Stimulated activated CD8-positive, alpha-beta memory T cell treated with anti-CD3 and anti-CD28 coated beads, Interleukin-12 subunit alpha, Interleukin-12 subunit beta, amount 100 ng/mL, for 24 hours (primary cell): Measurements from ENCODE around the gene ZNF281.
"Not testable (repeated sequence)": the region's sequence is repeated elsewhere in the genome, so short reads cannot be mapped to it uniquely, and the experiment has no call there.

Source experiments
- DNase-seq: peaks from one replicate; pipeline ENCODE4 v3.0.0-alpha.2; 2020; ENCODE audit errors: extremely low read depth

The ZNF281 gene

DNA sequence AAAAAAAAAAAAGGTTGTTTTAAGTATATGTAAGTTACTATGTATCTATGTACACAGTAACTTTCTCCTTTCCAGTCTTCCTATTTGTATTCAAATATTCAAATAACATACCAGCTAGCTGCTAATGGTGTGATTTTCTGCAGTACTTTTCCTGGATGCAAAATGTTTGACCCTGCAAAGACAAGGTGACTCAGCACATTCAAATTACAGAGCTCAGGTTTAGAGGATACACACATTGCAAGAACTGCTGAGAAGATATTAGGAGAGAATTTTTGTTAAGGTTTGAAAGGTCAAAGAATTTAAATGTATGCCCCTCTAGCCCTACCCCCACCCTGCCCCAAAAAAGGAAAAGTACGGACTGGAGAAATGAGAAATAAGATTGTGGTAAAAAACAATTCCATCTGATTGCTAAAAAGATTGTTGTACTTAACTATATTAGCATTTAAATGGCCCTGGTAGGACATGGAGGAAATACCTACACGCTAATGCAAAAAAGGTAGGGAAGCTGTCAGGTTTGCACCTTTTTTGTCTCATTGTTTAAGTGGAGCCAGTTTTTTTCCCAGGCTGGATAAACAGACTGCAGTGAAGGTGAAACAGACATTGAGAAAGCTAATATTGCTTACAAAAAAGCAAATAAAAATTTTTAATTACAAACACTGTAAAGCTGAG lies 45.6 kb downstream of the ZNF281 start:
- no peak for DNase-seq

DNA sequence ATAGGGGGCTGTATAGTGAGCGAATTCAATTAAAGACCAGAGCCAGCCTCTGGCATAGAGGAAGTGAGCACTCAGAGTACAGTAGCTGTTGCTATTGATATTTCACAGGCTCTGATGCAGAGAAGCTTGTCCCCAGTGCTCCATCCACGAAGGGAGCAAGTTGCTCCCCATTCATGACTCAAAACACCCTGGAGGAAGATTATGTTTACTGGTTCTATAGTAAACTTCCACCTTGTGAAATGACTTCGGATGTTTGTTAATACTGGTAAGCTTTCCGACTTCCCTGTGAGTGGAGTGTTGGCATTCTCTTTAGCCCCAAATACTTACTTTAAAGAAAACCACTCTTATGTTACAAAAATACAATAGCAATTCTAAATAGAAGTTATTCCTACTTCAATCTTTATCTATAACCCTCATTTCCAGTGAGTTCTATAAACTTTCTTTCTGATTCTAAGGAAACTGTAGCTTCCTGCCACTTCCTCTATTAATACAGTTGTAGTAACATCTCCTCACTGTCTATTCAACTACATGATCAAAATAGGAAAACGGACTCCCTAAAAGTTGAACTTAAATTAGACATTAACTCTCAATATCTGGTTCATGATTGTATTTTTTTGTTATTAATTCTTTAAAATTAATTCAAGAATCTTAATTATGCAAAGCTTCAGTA lies 46.4 kb downstream of the ZNF281 start:
- no peak for DNase-seq

DNA sequence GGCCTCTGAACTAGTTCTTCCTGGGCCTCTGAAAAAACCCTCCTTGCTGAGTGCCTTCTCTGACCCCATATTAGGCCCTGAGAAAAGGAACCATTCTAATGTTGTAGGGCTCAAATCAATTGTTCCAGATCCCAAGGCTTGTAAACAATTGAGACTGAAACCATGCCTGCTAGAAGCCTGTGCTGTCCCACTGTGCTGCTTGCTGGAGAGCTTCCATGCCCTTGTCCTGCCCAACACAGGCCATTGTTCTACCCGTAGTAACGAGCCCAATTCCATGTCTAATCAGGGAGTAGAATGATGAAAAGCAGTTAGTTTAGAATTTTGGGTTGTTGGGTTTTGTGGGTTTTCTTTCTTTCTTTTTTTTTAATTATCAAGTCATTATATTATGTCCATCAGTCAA lies 47.4 kb downstream of the ZNF281 start:
- DNase-seq = no peak

DNA sequence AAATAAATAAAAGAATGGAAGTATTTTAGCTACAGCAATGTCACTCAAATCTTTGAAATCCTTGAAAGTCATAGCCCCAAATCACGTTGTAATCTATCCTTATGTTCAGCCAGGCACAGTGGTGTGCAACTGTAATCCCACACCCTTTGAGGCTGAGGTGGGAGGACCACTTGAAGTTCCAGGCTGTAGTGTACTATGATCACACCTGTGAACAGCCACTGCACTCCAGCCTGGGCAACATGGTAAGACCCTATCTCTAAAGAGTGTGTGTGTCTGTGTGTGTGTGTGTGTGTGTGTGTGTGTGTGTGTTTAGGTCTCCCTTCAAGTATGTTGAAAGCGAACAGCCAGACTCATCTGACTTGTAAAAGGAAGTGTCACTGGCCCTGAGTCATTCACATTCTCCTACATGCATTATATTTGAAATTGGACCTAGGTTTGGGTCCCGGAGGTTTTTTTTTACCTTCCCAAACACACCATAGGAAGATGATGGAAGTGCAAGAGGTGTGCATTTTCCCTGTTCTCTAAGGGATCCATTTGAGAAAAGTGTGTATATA lies 50.1 kb downstream of the ZNF281 start:
- DNase-seq = no peak

DNA sequence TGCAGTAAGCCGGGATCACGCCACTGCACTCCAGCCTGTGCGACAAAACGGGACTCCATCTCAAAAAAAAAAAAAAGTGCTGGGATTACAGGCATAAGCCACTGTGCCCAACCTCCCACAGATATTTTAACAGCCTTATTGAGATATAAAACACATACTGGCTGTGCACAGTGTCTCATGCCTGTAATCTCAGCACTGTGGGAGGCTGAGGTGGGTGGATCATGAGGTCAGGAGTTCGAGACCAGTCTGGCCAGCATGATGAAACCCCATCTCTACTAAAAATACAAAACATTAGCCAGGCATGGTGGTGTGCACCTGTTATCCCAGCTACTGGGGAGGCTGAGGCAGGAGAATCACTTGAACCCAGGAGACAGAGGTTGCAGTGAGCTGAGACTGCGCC lies 51.9 kb downstream of the ZNF281 start:
- DNase-seq = not testable (repeated sequence)

DNA sequence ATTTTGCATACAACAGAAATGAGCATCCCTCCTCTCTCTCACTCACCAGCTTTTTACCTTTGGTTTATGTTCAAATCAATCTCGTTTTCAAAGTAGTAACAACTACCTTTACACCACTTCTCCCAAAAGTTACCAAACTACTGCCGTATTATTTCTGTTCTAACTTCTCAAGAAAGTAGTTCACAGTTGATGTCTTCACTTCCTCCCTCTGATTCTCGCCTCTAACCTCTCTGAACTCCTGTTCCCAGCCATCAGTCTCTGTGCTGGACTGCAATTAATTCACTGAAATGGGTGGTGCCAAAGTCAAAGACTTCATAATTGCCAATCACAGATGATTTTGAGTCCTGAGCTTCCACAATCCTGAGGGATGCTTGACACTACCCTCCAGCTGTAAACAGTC lies 54.0 kb downstream of the ZNF281 start:
- DNase-seq = no peak
